ENCODE measurements around the gene KRTAP10-4. TPM values are rescaled to one million over a fixed set of nuclear protein-coding genes. Genes with fewer than 3 reads are reported as not detected.

Gene KRTAP10-4
- polyA plus RNA-seq, 1 of the 3 experiments (the other 2 are of a cell fraction) = not detected

GRCh38 chr21:44582055-44582454 lies 8.5 kb downstream of the KRTAP10-4 start:
- peaks cover 6% of the 10 kb centered on the region; the same call in 1 of the 2 replicates for H3K27me3 ChIP-seq (ENCODE audit: insufficient read depth)
- no peak overlapping the region; a peak in 1 of 4 replicates for H3K4me3 ChIP-seq (ENCODE audit: low read depth in 2 of 2, low read length in 1 of 2)
- H3K9me3 ChIP-seq = no peaks in the 10 kb centered on the region
- no peaks in the 10 kb centered on the region for H3K9me2 ChIP-seq
- 3% methylated on average over 10 of the region's 15 CpGs for WGBS (ENCODE audit: low lambda C conversion rate)
- H3K79me2 ChIP-seq (ENCODE audit: insufficient read depth) = no peaks in the 10 kb centered on the region
- no peaks in the 10 kb centered on the region for H4K20me1 ChIP-seq (ENCODE audit: insufficient read depth)
- POLR2A ChIA-PET = no interaction called here
- H3K4me1 ChIP-seq (ENCODE audit: control insufficient read depth in 1 of 2, insufficient read depth in 2 of 2, low read depth in 1 of 2, low read length in 1 of 2) = peaks cover 0 to 10% of the 10 kb centered on the region in 2 experiments; a peak in 1 of 4 replicates
- H3K27ac ChIP-seq (ENCODE audit: low read depth in 2 of 2, low read length in 1 of 2) = no peak overlapping the region
- no peaks in the 10 kb centered on the region for H3F3A ChIP-seq (replicated peaks; ENCODE audit: insufficient read depth)
- no peaks in the 10 kb centered on the region for H3K36me3 ChIP-seq (replicated peaks in 1 of 2; ENCODE audit: control insufficient read depth in 1 of 2, insufficient read depth in 2 of 2, low read length in 1 of 2)
- no peak for DNase-seq
- TF ChIP-seq TAF1 (IDR thresholded peaks at IDR 0.05; ENCODE audit: borderline replicate concordance, low read depth, low read length) = no peak
- peak; percentile 52; the same call in 1 of the 2 replicates for TF ChIP-seq MXI1 (IDR thresholded peaks at IDR 0.05; ENCODE audit: low read depth, low read length)
- peak; percentile 22; the same call in 1 of the 2 replicates for TF ChIP-seq GATA2 (CRISPR knock-in tag; IDR thresholded peaks at IDR 0.05)
- TF ChIP-seq, protein P1, sequence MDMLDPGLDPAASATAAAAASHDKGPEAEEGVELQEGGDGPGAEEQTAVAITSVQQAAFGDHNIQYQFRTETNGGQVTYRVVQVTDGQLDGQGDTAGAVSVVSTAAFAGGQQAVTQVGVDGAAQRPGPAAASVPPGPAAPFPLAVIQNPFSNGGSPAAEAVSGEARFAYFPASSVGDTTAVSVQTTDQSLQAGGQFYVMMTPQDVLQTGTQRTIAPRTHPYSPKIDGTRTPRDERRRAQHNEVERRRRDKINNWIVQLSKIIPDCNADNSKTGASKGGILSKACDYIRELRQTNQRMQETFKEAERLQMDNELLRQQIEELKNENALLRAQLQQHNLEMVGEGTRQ (IDR thresholded peaks at IDR 0.05; ENCODE audit: borderline replicate concordance, low read depth, low read length) = no peak
- no peak for TF ChIP-seq CHD2 (IDR thresholded peaks at IDR 0.05; ENCODE audit: low read length, partially characterized antibody)
- CTCF ChIA-PET = no interaction called here
- no peak overlapping the region for H3K9ac ChIP-seq
- H2AFZ ChIP-seq (ENCODE audit: low read depth) = no peak overlapping the region
- H3K4me2 ChIP-seq = no peak overlapping the region

GRCh38 chr21:44583089-44583799 lies 9.7 kb downstream of the KRTAP10-4 start:
- WGBS (ENCODE audit: low lambda C conversion rate) = under 1% methylated on average over 11 of the region's 11 CpGs
- POLR2A ChIA-PET = no interaction called here

GRCh38 chr21:44583800-44584147 lies 10.2 kb downstream of the KRTAP10-4 start:
- no peaks in the 10 kb centered on the region for H3K9me2 ChIP-seq
- H3F3A ChIP-seq (replicated peaks; ENCODE audit: insufficient read depth) = no peaks in the 10 kb centered on the region
- H4K20me1 ChIP-seq (ENCODE audit: insufficient read depth) = no peaks in the 10 kb centered on the region
- H3K36me3 ChIP-seq (replicated peaks in 1 of 2; ENCODE audit: control insufficient read depth in 1 of 2, insufficient read depth in 2 of 2, low read length in 1 of 2) = no peaks in the 10 kb centered on the region
- H3K9me3 ChIP-seq = no peaks in the 10 kb centered on the region
- no peak overlapping the region for H3K9ac ChIP-seq
- H2AFZ ChIP-seq (ENCODE audit: low read depth) = no peak overlapping the region
- no peaks in the 10 kb centered on the region; the same call in 1 of the 2 replicates for H3K27me3 ChIP-seq (ENCODE audit: insufficient read depth)
- H3K79me2 ChIP-seq (ENCODE audit: insufficient read depth) = no peaks in the 10 kb centered on the region
- WGBS (ENCODE audit: low lambda C conversion rate) = 7% methylated on average over 6 of the region's 6 CpGs
- DNase-seq = no peak
- peaks cover 0 to 10% of the 10 kb centered on the region in 2 experiments; a peak in 1 of 4 replicates for H3K4me1 ChIP-seq (ENCODE audit: control insufficient read depth in 1 of 2, insufficient read depth in 2 of 2, low read depth in 1 of 2, low read length in 1 of 2)
- no peak overlapping the region for H3K4me3 ChIP-seq (ENCODE audit: low read depth in 2 of 2, low read length in 1 of 2)
- no peak overlapping the region for H3K4me2 ChIP-seq
- POLR2A ChIA-PET = no interaction called here
- CTCF ChIA-PET = interaction anchor here (2.5 kb wide), 1 partner anchor 210 kb away, joined by 8 read pairs; no protein-coding TSS in a partner anchor
- H3K27ac ChIP-seq (ENCODE audit: low read depth in 2 of 2, low read length in 1 of 2) = no peak overlapping the region
- TF ChIP-seq, protein P2, sequence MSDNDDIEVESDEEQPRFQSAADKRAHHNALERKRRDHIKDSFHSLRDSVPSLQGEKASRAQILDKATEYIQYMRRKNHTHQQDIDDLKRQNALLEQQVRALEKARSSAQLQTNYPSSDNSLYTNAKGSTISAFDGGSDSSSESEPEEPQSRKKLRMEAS (IDR thresholded peaks at IDR 0.05; ENCODE audit: low read depth) = no peak
- TF ChIP-seq, protein P3, sequence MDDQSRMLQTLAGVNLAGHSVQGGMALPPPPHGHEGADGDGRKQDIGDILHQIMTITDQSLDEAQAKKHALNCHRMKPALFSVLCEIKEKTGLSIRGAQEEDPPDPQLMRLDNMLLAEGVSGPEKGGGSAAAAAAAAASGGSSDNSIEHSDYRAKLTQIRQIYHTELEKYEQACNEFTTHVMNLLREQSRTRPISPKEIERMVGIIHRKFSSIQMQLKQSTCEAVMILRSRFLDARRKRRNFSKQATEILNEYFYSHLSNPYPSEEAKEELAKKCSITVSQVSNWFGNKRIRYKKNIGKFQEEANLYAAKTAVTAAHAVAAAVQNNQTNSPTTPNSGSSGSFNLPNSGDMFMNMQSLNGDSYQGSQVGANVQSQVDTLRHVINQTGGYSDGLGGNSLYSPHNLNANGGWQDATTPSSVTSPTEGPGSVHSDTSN (IDR thresholded peaks at IDR 0.05) = no peak
- TF ChIP-seq, protein P4, sequence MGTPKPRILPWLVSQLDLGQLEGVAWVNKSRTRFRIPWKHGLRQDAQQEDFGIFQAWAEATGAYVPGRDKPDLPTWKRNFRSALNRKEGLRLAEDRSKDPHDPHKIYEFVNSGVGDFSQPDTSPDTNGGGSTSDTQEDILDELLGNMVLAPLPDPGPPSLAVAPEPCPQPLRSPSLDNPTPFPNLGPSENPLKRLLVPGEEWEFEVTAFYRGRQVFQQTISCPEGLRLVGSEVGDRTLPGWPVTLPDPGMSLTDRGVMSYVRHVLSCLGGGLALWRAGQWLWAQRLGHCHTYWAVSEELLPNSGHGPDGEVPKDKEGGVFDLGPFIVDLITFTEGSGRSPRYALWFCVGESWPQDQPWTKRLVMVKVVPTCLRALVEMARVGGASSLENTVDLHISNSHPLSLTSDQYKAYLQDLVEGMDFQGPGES (IDR thresholded peaks at IDR 0.05; ENCODE audit: low read depth, low read length) = no peak
- TF ChIP-seq MEF2A (IDR thresholded peaks at IDR 0.05; ENCODE audit: borderline replicate concordance, low read depth) (no peak), SIN3A (IDR thresholded peaks at IDR 0.05; ENCODE audit: borderline replicate concordance, low read depth, low read length) (no peak), EZH2phosphoT487 (IDR thresholded peaks at IDR 0.05; ENCODE audit: borderline replicate concordance, low read depth) (no peak)
- TF ChIP-seq, protein P5, sequence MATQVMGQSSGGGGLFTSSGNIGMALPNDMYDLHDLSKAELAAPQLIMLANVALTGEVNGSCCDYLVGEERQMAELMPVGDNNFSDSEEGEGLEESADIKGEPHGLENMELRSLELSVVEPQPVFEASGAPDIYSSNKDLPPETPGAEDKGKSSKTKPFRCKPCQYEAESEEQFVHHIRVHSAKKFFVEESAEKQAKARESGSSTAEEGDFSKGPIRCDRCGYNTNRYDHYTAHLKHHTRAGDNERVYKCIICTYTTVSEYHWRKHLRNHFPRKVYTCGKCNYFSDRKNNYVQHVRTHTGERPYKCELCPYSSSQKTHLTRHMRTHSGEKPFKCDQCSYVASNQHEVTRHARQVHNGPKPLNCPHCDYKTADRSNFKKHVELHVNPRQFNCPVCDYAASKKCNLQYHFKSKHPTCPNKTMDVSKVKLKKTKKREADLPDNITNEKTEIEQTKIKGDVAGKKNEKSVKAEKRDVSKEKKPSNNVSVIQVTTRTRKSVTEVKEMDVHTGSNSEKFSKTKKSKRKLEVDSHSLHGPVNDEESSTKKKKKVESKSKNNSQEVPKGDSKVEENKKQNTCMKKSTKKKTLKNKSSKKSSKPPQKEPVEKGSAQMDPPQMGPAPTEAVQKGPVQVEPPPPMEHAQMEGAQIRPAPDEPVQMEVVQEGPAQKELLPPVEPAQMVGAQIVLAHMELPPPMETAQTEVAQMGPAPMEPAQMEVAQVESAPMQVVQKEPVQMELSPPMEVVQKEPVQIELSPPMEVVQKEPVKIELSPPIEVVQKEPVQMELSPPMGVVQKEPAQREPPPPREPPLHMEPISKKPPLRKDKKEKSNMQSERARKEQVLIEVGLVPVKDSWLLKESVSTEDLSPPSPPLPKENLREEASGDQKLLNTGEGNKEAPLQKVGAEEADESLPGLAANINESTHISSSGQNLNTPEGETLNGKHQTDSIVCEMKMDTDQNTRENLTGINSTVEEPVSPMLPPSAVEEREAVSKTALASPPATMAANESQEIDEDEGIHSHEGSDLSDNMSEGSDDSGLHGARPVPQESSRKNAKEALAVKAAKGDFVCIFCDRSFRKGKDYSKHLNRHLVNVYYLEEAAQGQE (IDR thresholded peaks at IDR 0.05; ENCODE audit: low read depth, low read length) = no peak

More at GRCh38 chr21:44583089-44583799, 9.7 kb downstream of the KRTAP10-4 start:
- H3F3A ChIP-seq (replicated peaks; ENCODE audit: insufficient read depth) = no peaks in the 10 kb centered on the region
- H3K9ac ChIP-seq = no peak overlapping the region
- no peaks in the 10 kb centered on the region for H3K79me2 ChIP-seq (ENCODE audit: insufficient read depth)
- no peaks in the 10 kb centered on the region for H3K9me3 ChIP-seq
- H3K36me3 ChIP-seq (replicated peaks in 1 of 2; ENCODE audit: control insufficient read depth in 1 of 2, insufficient read depth in 2 of 2, low read length in 1 of 2) = no peaks in the 10 kb centered on the region
- no peaks in the 10 kb centered on the region; the same call in 1 of the 2 replicates for H3K27me3 ChIP-seq (ENCODE audit: insufficient read depth)
- H3K4me3 ChIP-seq (ENCODE audit: low read depth in 2 of 2, low read length in 1 of 2) = no peak overlapping the region
- H2AFZ ChIP-seq (ENCODE audit: low read depth) = no peak overlapping the region
- no peaks in the 10 kb centered on the region for H4K20me1 ChIP-seq (ENCODE audit: insufficient read depth)
- no peak overlapping the region for H3K27ac ChIP-seq (ENCODE audit: low read depth in 2 of 2, low read length in 1 of 2)
- CTCF ChIA-PET = interaction anchor here (2.5 kb wide), 1 partner anchor 210 kb away, joined by 8 read pairs; no protein-coding TSS in a partner anchor
- no peaks in the 10 kb centered on the region for H3K9me2 ChIP-seq
- TF ChIP-seq TCF12 (IDR thresholded peaks at IDR 0.05) = no peak
- no peak overlapping the region for H3K4me2 ChIP-seq
- peaks cover 0 to 10% of the 10 kb centered on the region in 2 experiments; a peak in 1 of 4 replicates for H3K4me1 ChIP-seq (ENCODE audit: control insufficient read depth in 1 of 2, insufficient read depth in 2 of 2, low read depth in 1 of 2, low read length in 1 of 2)
- DNase-seq = no peak
